Ectodermal cell (in vitro differentiated cells): Measurements from ENCODE around the gene RNF157.

ENCODE experiments used
- H3K27ac ChIP-seq: 2 replicates; pipeline ENCODE4 v1.7.0; 2013; ENCODE audit warnings: mild to moderate bottlenecking, low read depth, low read length; ENCODE audit not compliant: insufficient read depth, poor library complexity, severe bottlenecking
- H3K27me3 ChIP-seq: 2 replicates; pipeline ENCODE4 v1.7.0; 2013; ENCODE audit warnings: mild to moderate bottlenecking, low read length; ENCODE audit not compliant: insufficient read depth, control insufficient read depth, poor library complexity, severe bottlenecking
- H3K36me3 ChIP-seq: one replicate; pipeline ENCODE4 v1.7.0; 2013; ENCODE audit warnings: low read length; ENCODE audit not compliant: control insufficient read depth, insufficient read depth
- H3K4me1 ChIP-seq: one replicate; pipeline ENCODE4 v1.7.0; 2013; ENCODE audit warnings: low read length; ENCODE audit not compliant: control insufficient read depth, insufficient read depth
- H3K4me3 ChIP-seq: 2 replicates; pipeline ENCODE4 v1.7.0; 2013; ENCODE audit warnings: low read depth, low read length, control low read depth; ENCODE audit not compliant: insufficient read depth
- H3K9me3 ChIP-seq: 2 replicates; pipeline ENCODE4 v1.7.0; 2013; ENCODE audit warnings: mild to moderate bottlenecking, low read length, moderate library complexity; ENCODE audit not compliant: control insufficient read depth
- WGBS, 2 experiments: methylation state at CpG; one replicate each; pipeline ENCODE4 v1.1.7; 2013; ENCODE audit warnings: missing lambda C conversion rate in 2 of 2; 5-methylcytosine and 5-hydroxymethylcytosine counted together

RNF157 gene

GRCh38 chr17:76139801-76140660 lies 100.3 kb downstream of the RNF157 start:
- H3K27ac ChIP-seq, result peak overlapping the region; percentile 63
- H3K9me3 ChIP-seq, result no peaks in the 10 kb centered on the region
- WGBS, 2 experiments, result 2 to 3% methylated on average over 75 to 78 of the region's 78 CpGs
- H3K4me3 ChIP-seq, result peak overlapping the region; percentile 46
- peaks cover 79% of the 10 kb centered on the region for H3K27me3 ChIP-seq
- no peaks in the 10 kb centered on the region for H3K36me3 ChIP-seq
- H3K4me1 ChIP-seq, result peaks cover 70% of the 10 kb centered on the region

GRCh38 chr17:76138896-76139752 lies 101.2 kb downstream of the RNF157 start:
- Histone ChIP-seq H3K36me3 (no peaks in the 10 kb centered on the region), H3K4me1 (peaks cover 76% of the 10 kb centered on the region), H3K27ac (peak overlapping the region; percentile 73), H3K4me3 (peak overlapping the region; percentile 46), H3K27me3 (peaks cover 88% of the 10 kb centered on the region), H3K9me3 (no peaks in the 10 kb centered on the region)
- 10 to 12% methylated on average over 15 of the region's 15 CpGs for whole genome bisulfite sequencing, 2 experiments

- Histone ChIP-seq H3K4me1 (peaks cover 70% of the 10 kb centered on the region), H3K27me3 (peaks cover 94% of the 10 kb centered on the region), H3K9me3 (no peaks in the 10 kb centered on the region), H3K36me3 (no peaks in the 10 kb centered on the region), H3K4me3 (peak overlapping the region; percentile 46), H3K27ac (peak overlapping the region; percentile 73)
- WGBS, 2 experiments, result 0% methylated on average over 22 to 23 of the region's 23 CpGs
These were observed 101.9 kb downstream of the RNF157 start for GRCh38 chr17:76138234-76138895.

- peak overlapping the region; percentile 73 for H3K27ac ChIP-seq
- peak overlapping the region; percentile 46 for H3K4me3 ChIP-seq
- no peaks in the 10 kb centered on the region for H3K9me3 ChIP-seq
- H3K4me1 ChIP-seq, result peaks cover 64% of the 10 kb centered on the region
- no peaks in the 10 kb centered on the region for H3K36me3 ChIP-seq
- peaks cover 94% of the 10 kb centered on the region for H3K27me3 ChIP-seq
- WGBS, 2 experiments, result 12% methylated on average over 54 of the region's 54 CpGs
These were observed 102.7 kb downstream of the RNF157 start for GRCh38 chr17:76137351-76138233.

- Histone ChIP-seq H3K27ac (no peak overlapping the region), H3K27me3 (peaks cover 94% of the 10 kb centered on the region), H3K36me3 (no peaks in the 10 kb centered on the region), H3K4me1 (peaks cover 64% of the 10 kb centered on the region), H3K4me3 (no peak overlapping the region), H3K9me3 (no peaks in the 10 kb centered on the region)
- 8 to 9% methylated on average over 7 of the region's 7 CpGs for WGBS, 2 experiments
These were observed 103.3 kb downstream of the RNF157 start for GRCh38 chr17:76137001-76137350.

- H3K4me1 ChIP-seq, result peaks cover 64% of the 10 kb centered on the region
- no peak overlapping the region for H3K4me3 ChIP-seq
- no peak overlapping the region for H3K27ac ChIP-seq
- peaks cover 94% of the 10 kb centered on the region for H3K27me3 ChIP-seq
- no peaks in the 10 kb centered on the region for H3K36me3 ChIP-seq
- no peaks in the 10 kb centered on the region for H3K9me3 ChIP-seq
- WGBS, 2 experiments, result 27 to 33% methylated on average over 16 of the region's 16 CpGs
These were observed 103.9 kb downstream of the RNF157 start for GRCh38 chr17:76136276-76137000.

GRCh38 chr17:76135810-76136188 lies 104.5 kb downstream of the RNF157 start:
- Histone ChIP-seq H3K27me3 (peaks cover 96% of the 10 kb centered on the region), H3K4me1 (peaks cover 67% of the 10 kb centered on the region), H3K4me3 (no peak overlapping the region), H3K36me3 (no peaks in the 10 kb centered on the region), H3K27ac (no peak overlapping the region), H3K9me3 (no peaks in the 10 kb centered on the region)
- WGBS, 2 experiments, result 11 to 14% methylated on average over 8 of the region's 8 CpGs

GRCh38 chr17:76134911-76135809 lies 105.1 kb downstream of the RNF157 start:
- Histone ChIP-seq H3K27me3 (peaks cover 96% of the 10 kb centered on the region), H3K9me3 (no peaks in the 10 kb centered on the region), H3K4me3 (no peak overlapping the region), H3K36me3 (no peaks in the 10 kb centered on the region), H3K27ac (no peak overlapping the region), H3K4me1 (peaks cover 66% of the 10 kb centered on the region)
- WGBS, 2 experiments, result 9 to 14% methylated on average over 22 of the region's 22 CpGs
